Brain microvascular endothelial cell (primary cell): ENCODE results near the gene LAMA3.

ENCODE experiments used
- DNase-seq: peaks from one replicate; pipeline ENCODE4 v3.0.0-alpha.2; 2020
- H3K27ac ChIP-seq: fragments of 250-450 bp; sonication (Bioruptor Pico); 2 replicates; pipeline ENCODE4 v1.5.1; 2020; ENCODE audit warnings: mild to moderate bottlenecking, moderate library complexity
- H3K27me3 ChIP-seq: fragments of 250-450 bp; sonication (Bioruptor Pico); replicated peaks from 2 replicates; pipeline ENCODE4 v1.5.1; 2020; ENCODE audit warnings: mild to moderate bottlenecking
- H3K36me3 ChIP-seq: fragments of 250-450 bp; sonication (Bioruptor Pico); replicated peaks from 2 replicates; pipeline ENCODE4 v1.5.1; 2020; ENCODE audit warnings: mild to moderate bottlenecking
- H3K4me3 ChIP-seq: 2 replicates; pipeline ENCODE4 v1.5.1; 2011; ENCODE audit warnings: low read depth, mild to moderate bottlenecking, control low read depth, low read length, moderate library complexity
- CTCF ChIP-seq: IDR thresholded peaks from 2 replicates; pipeline ENCODE4 v1.5.1; 2011; ENCODE audit warnings: low read depth, mild to moderate bottlenecking, moderate library complexity, low read length, control low read depth, inconsistent platforms; ENCODE audit errors: missing control alignments
- in situ Hi-C: cut with HindIII; loops from 2 replicates; pipeline ENCODE4 v1.10.0; 2017; ENCODE audit warnings: low sequenced_read_pairs, low pct_ligation_motif_present

LAMA3 gene

GRCh38 chr18:23903971-23904370 lies 214.7 kb downstream of the LAMA3 start:
- no peaks in the 10 kb centered on the region for H3K36me3 ChIP-seq
- DNase-seq: no peak
- H3K27me3 ChIP-seq: no peaks in the 10 kb centered on the region
- no peak for TF ChIP-seq CTCF
- no peak overlapping the region for H3K27ac ChIP-seq
- H3K4me3 ChIP-seq: no peak overlapping the region
- in situ Hi-C loops: no loop called here

GRCh38 chr18:23906658-23907057 lies 217.4 kb downstream of the LAMA3 start:
- no peak for DNase-seq
- H3K36me3 ChIP-seq: no peaks in the 10 kb centered on the region
- no peak overlapping the region for H3K27ac ChIP-seq
- no peaks in the 10 kb centered on the region for H3K27me3 ChIP-seq
- in situ Hi-C loops: no loop called here
- no peak for TF ChIP-seq CTCF
- H3K4me3 ChIP-seq: no peak overlapping the region

GRCh38 chr18:23908827-23909226 lies 219.6 kb downstream of the LAMA3 start:
- DNase-seq: no peak

GRCh38 chr18:23910032-23910431 lies 220.8 kb downstream of the LAMA3 start:
- H3K27me3 ChIP-seq: no peaks in the 10 kb centered on the region
- H3K4me3 ChIP-seq: no peak overlapping the region
- H3K27ac ChIP-seq: no peak overlapping the region
- H3K36me3 ChIP-seq: no peaks in the 10 kb centered on the region
- in situ Hi-C loops: no loop called here
- TF ChIP-seq CTCF: no peak
- DNase-seq: no peak

More at GRCh38 chr18:23908827-23909226, 219.6 kb downstream of the LAMA3 start:
- no peak overlapping the region for H3K27ac ChIP-seq
- H3K4me3 ChIP-seq: no peak overlapping the region
- no peaks in the 10 kb centered on the region for H3K36me3 ChIP-seq
- no peaks in the 10 kb centered on the region for H3K27me3 ChIP-seq
- TF ChIP-seq CTCF: no peak
- in situ Hi-C loops: no loop called here

GRCh38 chr18:23912356-23912755 lies 223.1 kb downstream of the LAMA3 start:
- Histone ChIP-seq H3K27me3 (no peaks in the 10 kb centered on the region), H3K4me3 (no peak overlapping the region), H3K36me3 (no peaks in the 10 kb centered on the region), H3K27ac (no peak overlapping the region)
- no peak for TF ChIP-seq CTCF
- in situ Hi-C loops: no loop called here
- DNase-seq: peak; percentile 72

GRCh38 chr18:23916338-23916737 lies 227.1 kb downstream of the LAMA3 start:
- in situ Hi-C loops: no loop called here

More at GRCh38 chr18:23916338-23916737, 227.1 kb downstream of the LAMA3 start:
- H3K36me3 ChIP-seq: no peaks in the 10 kb centered on the region
- TF ChIP-seq CTCF: no peak
- no peaks in the 10 kb centered on the region for H3K27me3 ChIP-seq
- no peak overlapping the region for H3K4me3 ChIP-seq
- DNase-seq: no peak
- no peak overlapping the region for H3K27ac ChIP-seq
